ENCODE measurements around the gene SBNO1. TPM values are rescaled to one million over a fixed set of nuclear protein-coding genes. Genes with fewer than 3 reads are reported as not detected.

SBNO1 gene
- total RNA-seq, 1 donor from 2014 or later: 9.8 TPM

DNA sequence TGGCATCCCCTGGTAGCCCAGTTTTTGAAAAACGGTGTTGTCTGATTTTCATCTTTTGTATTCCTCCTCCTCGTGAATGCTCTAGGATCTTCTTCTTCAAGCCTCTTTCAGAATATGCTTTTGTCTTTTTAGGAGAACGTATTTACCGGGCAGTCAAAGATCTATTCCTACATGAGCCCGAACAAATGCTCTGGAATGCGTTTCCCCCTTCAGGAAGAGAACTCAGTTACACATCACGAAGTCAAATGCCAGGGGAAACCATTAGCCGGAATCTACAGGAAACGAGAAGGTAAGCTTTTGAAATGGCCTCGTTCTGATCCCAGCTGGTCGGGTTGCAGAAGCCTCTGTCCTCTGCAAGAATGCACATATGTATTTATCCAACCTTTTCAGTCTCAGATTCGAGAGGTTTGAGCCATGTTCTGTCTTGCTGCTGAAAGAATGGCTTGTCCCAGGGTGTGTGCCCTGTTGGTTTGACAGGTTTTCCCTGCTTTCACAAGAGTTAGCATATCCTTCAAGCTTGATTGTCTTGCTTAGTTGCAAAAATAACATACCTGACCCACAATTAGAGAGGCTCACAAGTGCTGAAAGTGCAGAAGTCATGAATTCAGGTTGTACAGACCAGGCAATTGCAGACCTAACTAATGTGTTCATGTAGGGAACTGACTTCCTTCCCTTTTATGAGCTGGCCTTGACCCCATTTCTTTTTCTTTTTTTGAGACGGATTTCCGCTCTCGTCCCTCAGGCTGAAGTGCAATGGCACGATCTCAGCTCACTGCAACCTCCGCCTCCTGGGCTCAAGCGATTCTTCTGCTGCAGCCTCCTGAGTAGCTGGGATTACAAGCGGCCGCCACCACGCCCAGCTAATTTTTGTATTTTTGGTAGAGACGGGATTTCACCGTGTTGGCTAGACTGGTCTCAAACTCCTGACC lies 26.1 kb upstream of the SBNO1 start:
- intact Hi-C loops (cut with DNase I): loop anchor here (2.0 kb wide), 1 partner anchor 20 kb away; no protein-coding TSS in a partner anchor
- H3K4me1 ChIP-seq: peaks cover 8 to 38% of the 10 kb centered on the region in 2 donors
- no peaks in the 10 kb centered on the region for H3K9me3 ChIP-seq
- TF ChIP-seq, protein P1, sequence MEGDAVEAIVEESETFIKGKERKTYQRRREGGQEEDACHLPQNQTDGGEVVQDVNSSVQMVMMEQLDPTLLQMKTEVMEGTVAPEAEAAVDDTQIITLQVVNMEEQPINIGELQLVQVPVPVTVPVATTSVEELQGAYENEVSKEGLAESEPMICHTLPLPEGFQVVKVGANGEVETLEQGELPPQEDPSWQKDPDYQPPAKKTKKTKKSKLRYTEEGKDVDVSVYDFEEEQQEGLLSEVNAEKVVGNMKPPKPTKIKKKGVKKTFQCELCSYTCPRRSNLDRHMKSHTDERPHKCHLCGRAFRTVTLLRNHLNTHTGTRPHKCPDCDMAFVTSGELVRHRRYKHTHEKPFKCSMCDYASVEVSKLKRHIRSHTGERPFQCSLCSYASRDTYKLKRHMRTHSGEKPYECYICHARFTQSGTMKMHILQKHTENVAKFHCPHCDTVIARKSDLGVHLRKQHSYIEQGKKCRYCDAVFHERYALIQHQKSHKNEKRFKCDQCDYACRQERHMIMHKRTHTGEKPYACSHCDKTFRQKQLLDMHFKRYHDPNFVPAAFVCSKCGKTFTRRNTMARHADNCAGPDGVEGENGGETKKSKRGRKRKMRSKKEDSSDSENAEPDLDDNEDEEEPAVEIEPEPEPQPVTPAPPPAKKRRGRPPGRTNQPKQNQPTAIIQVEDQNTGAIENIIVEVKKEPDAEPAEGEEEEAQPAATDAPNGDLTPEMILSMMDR (IDR thresholded peaks at IDR 0.05): no peak
- peak overlapping the region; percentile 75 to 84 for H3K27ac ChIP-seq
- no peak for DNase-seq (ENCODE audit: low spot score in 2 of 2)
- peaks cover 43 to 52% of the 10 kb centered on the region in 2 donors for H3K36me3 ChIP-seq
- H3K4me3 ChIP-seq: peak overlapping the region; percentile 84 to 89
- no peaks in the 10 kb centered on the region for H3K27me3 ChIP-seq

DNA sequence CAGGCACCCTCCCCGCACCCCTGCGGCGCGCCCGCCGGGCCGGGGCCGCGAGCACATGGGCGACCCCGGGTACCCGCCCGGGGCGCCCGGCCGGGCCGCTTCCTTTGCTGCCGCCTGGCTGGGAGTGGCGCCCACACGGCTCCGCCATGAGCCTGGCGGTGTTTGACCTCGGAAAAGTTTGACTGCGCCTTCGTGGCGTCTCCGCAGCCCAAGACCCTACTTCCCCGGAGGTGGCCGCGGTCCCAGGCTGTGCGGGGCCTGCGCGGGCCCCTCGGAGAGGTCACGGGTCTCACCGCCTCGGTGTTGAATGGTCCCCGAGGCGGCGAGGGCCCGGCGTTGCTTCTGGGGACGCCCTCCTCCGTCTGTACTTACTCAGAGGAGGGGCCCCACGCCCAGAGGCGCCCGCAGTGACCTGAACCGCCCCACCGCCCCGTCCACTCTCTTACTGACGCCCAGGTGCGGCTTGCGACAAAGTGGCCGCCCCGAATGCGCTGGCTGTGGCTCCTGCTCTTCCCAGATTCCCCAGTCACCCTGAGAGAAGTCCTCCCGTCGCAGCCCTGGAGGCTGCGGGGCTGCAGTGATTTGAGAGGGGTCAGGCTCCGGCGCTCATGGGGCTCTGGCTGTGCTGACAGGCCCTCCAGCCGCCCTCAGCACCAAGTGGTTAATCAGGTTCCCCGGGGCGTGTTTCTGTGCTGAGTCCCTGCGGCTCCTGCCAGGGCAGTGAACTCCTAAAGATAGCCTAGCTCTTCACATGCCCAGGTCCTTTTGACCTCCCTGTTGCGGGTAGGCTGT lies 25.1 kb upstream of the SBNO1 start:
- H3K27me3 ChIP-seq: no peaks in the 10 kb centered on the region
- peaks cover 33 to 42% of the 10 kb centered on the region in 2 donors for H3K36me3 ChIP-seq
- no peaks in the 10 kb centered on the region for H3K9me3 ChIP-seq
- peaks cover 8 to 40% of the 10 kb centered on the region in 2 donors for H3K4me1 ChIP-seq
- no peak for DNase-seq (ENCODE audit: low spot score in 2 of 2)
- H3K27ac ChIP-seq: peak overlapping the region; percentile 75 to 84
- H3K4me3 ChIP-seq: peak overlapping the region; percentile 84 to 89
- TF ChIP-seq, protein P1 (IDR thresholded peaks at IDR 0.05): no peak
- intact Hi-C loops (cut with DNase I): loop anchor here (2.0 to 10.0 kb wide), 3 partner anchors 21 to 1035 kb away; no protein-coding TSS in a partner anchor

DNA sequence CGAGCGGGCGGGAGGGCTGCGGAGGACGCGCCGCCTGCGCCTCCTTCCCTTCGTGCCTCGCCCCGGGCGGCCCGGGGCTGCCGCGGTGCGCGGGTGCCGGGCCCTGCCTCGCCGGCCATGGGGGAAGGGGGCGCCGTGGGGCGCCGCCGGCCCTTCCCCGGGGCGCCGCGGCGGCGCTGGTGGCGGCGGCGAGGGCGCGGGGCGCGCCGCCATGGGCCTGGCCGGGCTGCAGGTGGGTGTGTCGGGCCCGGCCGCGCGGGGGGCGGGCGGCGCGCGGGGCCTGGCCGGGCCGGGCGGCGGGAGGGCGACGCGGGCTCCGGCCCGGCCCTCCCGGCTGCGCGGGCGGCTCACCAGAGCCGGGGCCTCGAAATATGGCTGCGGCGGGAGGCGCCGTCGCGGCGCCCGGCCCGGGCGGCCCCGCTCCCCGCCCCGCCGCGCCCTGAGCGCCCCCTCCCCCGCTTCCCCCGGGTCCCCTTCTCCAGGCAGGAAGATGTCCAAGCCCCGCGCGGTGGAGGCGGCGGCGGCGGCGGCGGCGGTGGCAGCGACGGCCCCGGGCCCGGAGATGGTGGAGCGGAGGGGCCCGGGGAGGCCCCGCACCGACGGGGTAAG lies 24.4 kb upstream of the SBNO1 start:
- intact Hi-C loops (cut with DNase I): loop anchor here (1.0 to 10.0 kb wide), 4 partner anchors 24 to 1036 kb away; partner anchors contain the start of gene TMED2
- Histone ChIP-seq H3K4me1 (peaks cover 11 to 43% of the 10 kb centered on the region in 2 donors), H3K4me3 (peak overlapping the region; percentile 84 to 89), H3K27me3 (no peaks in the 10 kb centered on the region), H3K36me3 (peaks cover 26 to 35% of the 10 kb centered on the region in 2 donors), H3K9me3 (no peaks in the 10 kb centered on the region), H3K27ac (peak overlapping the region; percentile 75 to 84)
- TF ChIP-seq, protein P1 (IDR thresholded peaks at IDR 0.05): no peak
- no peak for DNase-seq (ENCODE audit: low spot score in 2 of 2)

DNA sequence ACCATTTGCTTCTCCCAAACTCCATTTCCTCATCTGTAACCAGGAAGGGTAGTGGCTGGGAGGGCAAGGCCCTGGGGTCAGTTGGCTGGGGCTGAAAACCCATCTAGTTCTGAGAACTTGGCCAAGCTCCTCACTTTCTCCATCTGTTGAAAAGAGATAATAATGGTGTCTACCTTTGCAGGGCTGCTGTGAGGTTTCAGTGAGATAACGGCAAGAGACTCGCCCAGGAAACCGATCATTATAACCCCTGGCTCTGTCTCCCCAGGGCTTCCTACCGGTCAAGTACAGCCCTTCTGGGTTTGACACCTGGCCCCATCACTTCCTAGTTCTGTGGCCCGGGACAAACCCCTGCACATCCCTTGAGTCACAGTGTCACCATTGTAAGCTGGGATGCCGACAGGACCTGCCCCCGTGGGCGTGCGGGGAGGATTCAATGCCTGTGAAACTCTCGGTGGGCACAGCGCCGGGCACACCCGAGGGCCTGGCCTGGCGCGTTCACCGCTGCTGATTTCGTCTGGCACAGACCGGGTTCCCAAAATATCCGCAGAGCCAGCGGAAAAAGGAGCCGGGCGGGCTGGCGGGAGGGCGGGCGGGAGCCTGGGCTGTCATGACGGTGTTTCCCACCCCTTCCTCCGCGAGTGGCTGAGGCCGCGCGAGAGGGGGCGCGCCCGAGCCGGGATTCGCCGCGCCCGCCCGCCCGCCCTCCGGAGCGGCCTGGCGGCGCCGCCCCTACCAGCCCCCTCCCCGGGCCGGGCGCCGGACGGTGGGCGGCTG lies 23.7 kb upstream of the SBNO1 start:
- peaks cover 21 to 28% of the 10 kb centered on the region in 2 donors for H3K36me3 ChIP-seq
- TF ChIP-seq, protein P1 (IDR thresholded peaks at IDR 0.05): peak in 1 of 3 experiments; percentile 25
- intact Hi-C loops (cut with DNase I): loop anchor here (1.0 to 10.0 kb wide), 4 partner anchors 23 to 1036 kb away; partner anchors contain the start of gene TMED2
- peak overlapping the region; percentile 84 to 93 for H3K27ac ChIP-seq
- H3K4me1 ChIP-seq: peaks cover 11 to 41% of the 10 kb centered on the region in 2 donors
- no peaks in the 10 kb centered on the region for H3K9me3 ChIP-seq
- peak overlapping the region; percentile 57 to 71 for H3K4me3 ChIP-seq
- peak; percentile 33 to 90 for DNase-seq (ENCODE audit: low spot score in 2 of 2)
- H3K27me3 ChIP-seq: no peaks in the 10 kb centered on the region
